ENCODE results near the gene TBC1D2.

DNA sequence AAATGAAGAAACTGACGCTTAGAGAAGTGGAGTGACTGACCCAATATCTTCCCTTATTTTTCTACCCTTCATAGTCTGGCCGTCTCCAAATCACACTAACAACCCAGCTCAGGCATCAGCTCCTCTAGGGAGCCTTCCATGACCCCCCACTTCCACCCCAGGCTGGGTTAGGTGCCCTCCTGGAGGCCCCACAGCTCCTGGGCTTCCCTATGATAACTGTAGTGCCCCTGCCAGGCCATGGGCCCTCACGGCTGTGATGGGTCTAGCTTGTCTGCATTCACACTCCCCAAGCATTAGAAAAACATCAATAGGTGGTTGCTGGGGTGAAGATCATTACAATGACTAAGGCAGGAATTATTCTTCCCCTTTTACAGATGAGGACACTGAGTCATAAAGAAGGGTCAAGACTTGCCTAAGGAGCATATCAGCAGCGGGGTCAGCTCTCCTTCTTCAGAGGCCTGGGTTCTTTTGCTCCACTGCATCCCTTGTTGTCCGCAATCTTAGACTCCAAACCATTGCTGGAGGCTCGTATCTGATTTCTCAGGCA lies 70.4 kb downstream of the TBC1D2 start:
- TF ChIP-seq CTCF (IDR thresholded peaks at IDR 0.05) (no peak), POLR2AphosphoS5 (IDR thresholded peaks at IDR 0.05) (no peak), POLR2A (IDR thresholded peaks at IDR 0.05) (no peak)

Measured in upper lobe of left lung (tissue), 4 donors.